OCI-LY7 (cell line): Measurements from ENCODE around the gene SETBP1.

Experiments used
- CTCF ChIP-seq: fragments of 200-600 bp; sonication (generic); conservative IDR thresholded peaks from 2 replicates; pipeline ENCODE4 v1.5.1; 2014; ENCODE audit warnings: mild to moderate bottlenecking, antibody characterized with exemption, low read length, moderate library complexity, mixed read lengths
- EZH2phosphoT487 ChIP-seq: fragments of 200-600 bp; sonication (generic); IDR thresholded peaks from 2 replicates; pipeline ENCODE4 v1.6.1; 2018; ENCODE audit warnings: low read depth, borderline replicate concordance, mild to moderate bottlenecking, mixed run types, antibody characterized with exemption, low read length, moderate library complexity, mixed read lengths

- TF ChIP-seq CTCF (no peak), EZH2phosphoT487 (no peak)
These were observed 246.6 kb downstream of the SETBP1 start for GRCh38 chr18:44927127-44927849.
